Liver (tissue), 9 donors: Measurements from ENCODE around the gene CRISPLD2. TPM values are rescaled to one million over a fixed set of nuclear protein-coding genes. Genes with fewer than 3 reads are reported as not detected.
"Not testable (repeated sequence)": the region's sequence is repeated elsewhere in the genome, so short reads cannot be mapped to it uniquely, and the experiment has no call there.

Experiments
- DNase-seq: peaks from one replicate; pipeline ENCODE4 v3.0.0-alpha.2; 2017; ENCODE audit warnings: low spot score
- H3K27ac ChIP-seq, 2 donors: one replicate each; pipeline ENCODE4 v1.7.0; 2013; ENCODE audit warnings: inconsistent platforms in 2 of 2, low read length in 2 of 2, control low read depth in 1 of 2, low read depth in 1 of 2, mild to moderate bottlenecking in 1 of 2
- H3K27me3 ChIP-seq, 4 donors: one replicate each; pipeline versions ENCODE4 v1.6.1 to v1.7.0; 2013; ENCODE audit warnings: low read length in 3 of 4, inconsistent platforms in 1 of 4, mild to moderate bottlenecking in 1 of 4, moderate library complexity in 1 of 4; ENCODE audit not compliant: control insufficient read depth in 4 of 4, insufficient read depth in 4 of 4
- H3K36me3 ChIP-seq, 4 donors: one replicate each; pipeline versions ENCODE4 v1.6.1 to v1.7.0; 2013; ENCODE audit warnings: low read length in 3 of 4, mild to moderate bottlenecking in 3 of 4, low read depth in 1 of 4, moderate library complexity in 1 of 4; ENCODE audit not compliant: control insufficient read depth in 4 of 4, insufficient read depth in 3 of 4
- H3K4me1 ChIP-seq, 4 donors: one replicate each; pipeline versions ENCODE4 v1.6.1 to v1.7.0; 2013; ENCODE audit warnings: low read length in 3 of 4, mild to moderate bottlenecking in 3 of 4, moderate library complexity in 1 of 4; ENCODE audit not compliant: control insufficient read depth in 4 of 4, insufficient read depth in 4 of 4
- H3K4me3 ChIP-seq, 3 donors: one replicate each; pipeline versions ENCODE4 v1.6.1 to v1.7.0; 2013; ENCODE audit warnings: low read length in 3 of 3, control low read depth in 1 of 3, low read depth in 1 of 3, mild to moderate bottlenecking in 1 of 3
- H3K9ac ChIP-seq, 2 donors: one replicate each; pipeline ENCODE4 v1.7.0; 2013; ENCODE audit warnings: low read length in 2 of 2, mild to moderate bottlenecking in 2 of 2, moderate library complexity in 2 of 2, control low read depth in 1 of 2, low read depth in 1 of 2
- H3K9me3 ChIP-seq, 4 donors: one replicate each; pipeline versions ENCODE4 v1.6.1 to v1.7.0; 2013; ENCODE audit warnings: low read length in 3 of 4; ENCODE audit not compliant: control insufficient read depth in 4 of 4
- ATF3 ChIP-seq: IDR thresholded peaks from 2 replicates; pipeline ENCODE4 v1.6.1; 2016; ENCODE audit warnings: antibody characterized with exemption
- CTCF ChIP-seq: fragments of 150-350 bp; IDR thresholded peaks from 2 replicates; pipeline ENCODE4 v1.5.1; 2017; ENCODE audit warnings: improper control_type of control experiment, low read depth, low read length; ENCODE audit not compliant: missing input control
- EGR1 ChIP-seq, 2 donors: IDR thresholded peaks; 2 replicates each; pipeline ENCODE4 v1.6.1; 2016 to 2018; ENCODE audit warnings: antibody characterized with exemption in 2 of 2, low read depth in 2 of 2
- FOXA1 ChIP-seq: IDR thresholded peaks from 2 replicates; pipeline ENCODE4 v1.6.1; 2016; ENCODE audit warnings: antibody characterized with exemption
- FOXA2 ChIP-seq: IDR thresholded peaks from 2 replicates; pipeline ENCODE4 v1.6.1; 2016; ENCODE audit warnings: antibody characterized with exemption
- GABPA ChIP-seq, 2 donors: IDR thresholded peaks in 1 of 2; conservative IDR thresholded peaks in 1 of 2; 2 replicates each; pipeline ENCODE4 v1.6.1; 2016; ENCODE audit warnings: antibody characterized with exemption in 2 of 2, mild to moderate bottlenecking in 1 of 2, moderate library complexity in 1 of 2
- HNF4A ChIP-seq, 2 donors: conservative IDR thresholded peaks; 2 replicates each; pipeline ENCODE4 v1.6.1; 2016; ENCODE audit warnings: antibody characterized with exemption in 2 of 2, mild to moderate bottlenecking in 2 of 2
- HNF4G ChIP-seq: IDR thresholded peaks from 2 replicates; pipeline ENCODE4 v1.6.1; 2016; ENCODE audit warnings: antibody characterized with exemption
- JUND ChIP-seq, 2 donors: IDR thresholded peaks; 2 replicates each; pipeline ENCODE4 v1.6.1; 2016; ENCODE audit warnings: antibody characterized with exemption in 2 of 2
- MAX ChIP-seq: IDR thresholded peaks from 2 replicates; pipeline ENCODE4 v1.6.1; 2016; ENCODE audit warnings: antibody characterized with exemption
- NR2F2 ChIP-seq: IDR thresholded peaks from 2 replicates; pipeline ENCODE4 v1.6.1; 2016; ENCODE audit warnings: antibody characterized with exemption
- RAD21 ChIP-seq, 2 donors: IDR thresholded peaks; 2 replicates each; pipeline ENCODE4 v1.6.1; 2016; ENCODE audit warnings: antibody characterized with exemption in 2 of 2, mild to moderate bottlenecking in 2 of 2
- REST ChIP-seq: IDR thresholded peaks from 2 replicates; pipeline ENCODE4 v1.6.1; 2016; ENCODE audit warnings: antibody characterized with exemption, mild to moderate bottlenecking
- RXRA ChIP-seq, 2 donors: IDR thresholded peaks; 2 replicates each; pipeline ENCODE4 v1.6.1; 2017 to 2018; ENCODE audit warnings: antibody characterized with exemption in 2 of 2, mild to moderate bottlenecking in 1 of 2
- SP1 ChIP-seq: IDR thresholded peaks from 2 replicates; pipeline ENCODE4 v1.6.1; 2018; ENCODE audit warnings: antibody characterized with exemption, mild to moderate bottlenecking
- TAF1 ChIP-seq: conservative IDR thresholded peaks from 2 replicates; pipeline ENCODE4 v1.6.1; 2016; ENCODE audit warnings: antibody characterized with exemption, mild to moderate bottlenecking
- YY1 ChIP-seq: IDR thresholded peaks from 2 replicates; pipeline ENCODE4 v1.6.1; 2016; ENCODE audit warnings: antibody characterized with exemption, mild to moderate bottlenecking
- ZBTB33 ChIP-seq: IDR thresholded peaks from 2 replicates; pipeline ENCODE4 v1.6.1; 2016; ENCODE audit warnings: antibody characterized with exemption
- WGBS: extraction: QIAGEN DNeasy Blood & Tissue Kit; methylation state at CpG from one replicate; pipeline ENCODE4 v1.1.7; 2013; 5-methylcytosine and 5-hydroxymethylcytosine counted together
- polyA plus RNA-seq, 2 donors: library from polyadenylated mRNA; stranded (reverse) in 1 of 2; unstranded in 1 of 2; fragments of 200-250 nt in 1 of 2; fragments of >200 nt in 1 of 2; fragmentation: Nextera tagmentation in 1 of 2; extraction: Ambion mirVana in 1 of 2; gene quantifications; one replicate each; pipeline versions ENCODE4 v1.2.1 to v1.2.3, GENCODE V29; 2013 to 2015
- total RNA-seq, 2 donors: library from RNA; depleted of rRNA; stranded (reverse); fragments of >200 nt; gene quantifications; one replicate each; pipeline ENCODE4 v1.2.3, GENCODE V29; 2014
- donor health status: healthy.
- donor health status: healthy.
- donor health status: healthy.
- donor health status: healthy.
- donor health status: healthy.

CRISPLD2 gene
- total and polyA plus RNA-seq, 4 donors = 2.6 to 14.8 (median 4.1) TPM

- TF ChIP-seq YY1 (no peak), ZBTB33 (no peak), ATF3 (no peak), EGR1 (IDR thresholded peaks at IDR 0.05; ENCODE audit: low read depth in 2 of 2) (no peak), RAD21 (IDR thresholded peaks at IDR 0.05) (no peak), FOXA1 (no peak), JUND (IDR thresholded peaks at IDR 0.05) (no peak), HNF4A (conservative IDR thresholded peaks at IDR 0.05) (no peak), HNF4G (no peak), NR2F2 (no peak), SP1 (no peak), GABPA (IDR thresholded peaks at IDR 0.05 in 1 of 2, conservative IDR thresholded peaks at IDR 0.05 in 1 of 2) (no peak), RXRA (IDR thresholded peaks at IDR 0.05) (no peak), MAX (no peak), TAF1 (no peak), FOXA2 (no peak)
- no peaks in the 10 kb centered on the region for H3K9me3 ChIP-seq
- WGBS = 91% methylated on average over 15 of the region's 15 CpGs
- no peak overlapping the region for H3K4me3 ChIP-seq
- no peaks in the 10 kb centered on the region for H3K27me3 ChIP-seq
- no peak for DNase-seq
- peaks cover 0 to 2% (median 0%) of the 10 kb centered on the region in 4 donors for H3K36me3 ChIP-seq
- H3K27ac ChIP-seq = no peak overlapping the region
- no peak overlapping the region for H3K9ac ChIP-seq
- peaks cover 0 to 5% (median 0%) of the 10 kb centered on the region in 4 donors for H3K4me1 ChIP-seq
Measured at GRCh38 chr16:84869473-84869845, 49.7 kb downstream of the CRISPLD2 start.

GRCh38 chr16:84872971-84873370 is 53.2 kb downstream of the CRISPLD2 start:
- 95% methylated on average over 17 of the region's 17 CpGs for WGBS
- not testable (repeated sequence) for H3K4me1 ChIP-seq, H3K9ac ChIP-seq, H3K4me3 ChIP-seq, H3K27me3 ChIP-seq, H3K27ac ChIP-seq, H3K9me3 ChIP-seq, H3K36me3 ChIP-seq, DNase-seq

GRCh38 chr16:84874004-84874435 is 54.2 kb downstream of the CRISPLD2 start:
- no peaks in the 10 kb centered on the region for H3K4me1 ChIP-seq
- H3K9me3 ChIP-seq = no peaks in the 10 kb centered on the region
- WGBS = 61% methylated on average over 4 of the region's 4 CpGs
- no peak for DNase-seq
- no peak overlapping the region for H3K9ac ChIP-seq
- H3K27me3 ChIP-seq = no peaks in the 10 kb centered on the region
- peaks cover 0 to 2% (median 0%) of the 10 kb centered on the region in 4 donors for H3K36me3 ChIP-seq
- no peak overlapping the region for H3K4me3 ChIP-seq
- no peak overlapping the region for H3K27ac ChIP-seq
- TF ChIP-seq FOXA1 (no peak), HNF4A (conservative IDR thresholded peaks at IDR 0.05) (no peak), RXRA (IDR thresholded peaks at IDR 0.05) (no peak), MAX (no peak), ATF3 (no peak), CTCF (no peak), EGR1 (IDR thresholded peaks at IDR 0.05; ENCODE audit: low read depth in 2 of 2) (no peak), ZBTB33 (no peak), SP1 (no peak), FOXA2 (no peak), REST (no peak)
